AG20443 (cell line): Measurements from ENCODE around the gene TMEM44.
"Not testable (repeated sequence)": the region's sequence is repeated elsewhere in the genome, so short reads cannot be mapped to it uniquely, and the experiment has no call there.

Source experiments
- DNase-seq: peaks from one replicate; pipeline ENCODE4 v3.0.0; 2012; ENCODE audit warnings: low spot score, mixed read lengths

The TMEM44 gene

DNA sequence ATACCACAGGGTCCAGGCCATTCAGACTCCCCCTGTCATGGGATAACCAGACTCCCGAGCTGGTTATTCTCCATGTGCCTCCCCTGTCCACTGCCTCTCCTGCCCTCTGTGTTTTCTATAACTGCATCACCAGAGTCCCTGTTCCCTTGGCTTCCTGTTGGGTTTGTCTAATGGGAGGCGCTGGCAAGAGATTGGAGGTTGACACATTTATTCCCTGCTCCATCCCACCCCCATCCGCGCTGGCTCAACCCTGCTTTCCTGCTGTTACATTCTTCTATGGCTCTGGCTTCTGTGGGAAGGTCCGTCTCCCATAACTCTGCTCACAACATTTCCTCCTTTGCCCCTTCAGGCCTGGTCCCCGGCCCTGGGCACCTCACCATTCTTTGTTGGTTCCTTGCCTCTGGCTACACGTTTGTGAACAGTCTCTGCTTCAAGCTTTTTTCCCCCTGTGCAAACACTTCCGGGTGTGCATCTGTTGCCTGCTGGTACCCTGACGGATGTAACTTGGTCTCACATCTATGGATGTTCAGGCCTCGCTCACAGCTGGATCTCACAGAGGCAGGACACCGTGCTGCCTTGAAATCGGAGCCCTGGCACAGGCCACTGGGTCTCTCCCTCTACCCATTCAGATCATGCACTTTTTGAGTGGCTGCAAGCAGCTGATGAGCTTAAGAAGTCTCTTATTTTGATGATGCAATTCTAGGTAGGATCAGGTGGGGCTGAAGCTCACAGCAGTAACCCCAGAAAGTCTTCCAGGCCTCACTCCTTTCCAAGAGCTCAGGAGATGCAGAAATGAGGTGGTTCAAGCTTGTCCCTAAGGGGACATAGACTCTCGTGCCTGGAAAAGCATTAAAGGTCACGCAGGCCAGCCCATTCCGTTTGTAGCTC lies 77.8 kb downstream of the TMEM44 start:
- DNase-seq, result no peak

DNA sequence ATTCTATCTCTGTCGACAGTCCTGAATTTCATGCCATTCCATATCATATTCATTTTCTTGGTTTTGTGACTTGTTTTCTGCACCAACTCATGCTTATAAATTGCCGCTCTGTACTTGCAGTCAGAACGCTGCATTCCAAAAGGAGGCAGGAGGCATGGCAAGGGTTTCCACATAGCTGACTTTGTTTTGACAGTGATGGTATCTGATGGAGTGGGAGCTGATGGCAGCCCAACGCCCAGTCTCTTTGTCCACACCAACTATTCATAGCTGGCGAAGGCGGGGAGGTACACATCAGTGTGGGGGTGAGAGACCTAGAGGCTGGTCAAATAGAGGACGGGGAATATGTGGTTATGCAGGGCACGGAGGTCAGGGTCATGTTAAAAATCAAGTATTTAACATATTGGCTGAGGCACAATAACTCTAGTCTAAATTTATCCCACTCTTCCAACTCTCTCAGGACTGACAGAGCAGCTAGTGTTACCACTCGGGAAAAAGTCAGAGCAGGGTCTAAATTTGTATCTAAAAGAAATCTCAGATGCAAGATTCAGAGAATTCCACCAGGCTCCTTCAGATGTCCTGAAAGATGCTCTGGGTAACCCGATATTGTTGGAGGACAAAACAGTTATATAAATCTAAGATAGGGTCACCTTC lies 78.6 kb downstream of the TMEM44 start:
- DNase-seq, result no peak

DNA sequence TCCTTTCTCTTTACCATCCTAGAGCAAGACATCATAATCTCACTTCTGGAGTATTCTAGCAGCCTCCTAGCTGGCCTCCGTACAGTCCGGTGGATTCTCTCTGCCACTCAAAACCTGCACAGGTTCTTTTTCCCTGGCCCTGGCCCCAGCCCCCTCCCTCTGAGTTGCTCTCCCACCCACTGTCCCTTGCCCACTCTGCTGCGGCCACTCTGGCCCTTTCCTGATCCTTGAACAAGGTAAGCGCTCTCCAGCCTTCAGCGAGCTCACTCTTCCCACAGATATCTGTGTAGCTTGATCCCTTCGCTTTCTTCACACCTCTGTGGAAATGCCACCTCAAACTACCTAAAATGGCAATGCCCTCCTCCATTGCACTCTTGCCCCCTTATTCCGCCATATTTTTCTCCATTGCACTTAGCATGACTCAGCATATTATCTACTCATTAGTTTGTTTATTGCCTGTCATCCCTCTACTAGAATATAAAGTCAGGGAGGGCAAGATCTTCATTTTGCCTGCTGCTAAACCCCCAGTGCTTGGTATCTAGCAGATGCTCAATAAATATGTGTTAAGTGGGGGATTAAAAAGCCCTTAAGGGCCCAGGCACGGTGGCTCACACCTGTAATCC lies 80.8 kb downstream of the TMEM44 start:
- DNase-seq, result no peak

DNA sequence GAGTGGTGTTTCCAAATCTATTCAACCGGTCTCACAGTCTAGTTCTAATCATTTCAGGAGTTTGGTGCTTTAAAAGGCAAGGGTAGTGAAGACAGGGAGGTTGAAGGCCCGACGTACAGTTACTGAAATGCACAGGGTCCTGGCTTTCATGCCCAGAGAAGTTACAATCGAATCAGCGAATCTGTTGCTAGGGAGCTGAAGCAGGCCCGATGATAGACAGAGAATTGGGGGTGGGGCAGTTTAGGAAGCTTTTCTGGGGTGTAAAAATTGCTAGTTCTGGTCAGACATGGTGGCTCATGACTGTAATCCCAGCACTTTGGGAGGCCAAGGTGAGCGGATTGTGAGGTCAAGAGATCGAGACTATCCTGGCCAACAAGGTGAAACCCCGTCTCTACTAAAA lies 83.4 kb downstream of the TMEM44 start:
- no peak for DNase-seq

DNA sequence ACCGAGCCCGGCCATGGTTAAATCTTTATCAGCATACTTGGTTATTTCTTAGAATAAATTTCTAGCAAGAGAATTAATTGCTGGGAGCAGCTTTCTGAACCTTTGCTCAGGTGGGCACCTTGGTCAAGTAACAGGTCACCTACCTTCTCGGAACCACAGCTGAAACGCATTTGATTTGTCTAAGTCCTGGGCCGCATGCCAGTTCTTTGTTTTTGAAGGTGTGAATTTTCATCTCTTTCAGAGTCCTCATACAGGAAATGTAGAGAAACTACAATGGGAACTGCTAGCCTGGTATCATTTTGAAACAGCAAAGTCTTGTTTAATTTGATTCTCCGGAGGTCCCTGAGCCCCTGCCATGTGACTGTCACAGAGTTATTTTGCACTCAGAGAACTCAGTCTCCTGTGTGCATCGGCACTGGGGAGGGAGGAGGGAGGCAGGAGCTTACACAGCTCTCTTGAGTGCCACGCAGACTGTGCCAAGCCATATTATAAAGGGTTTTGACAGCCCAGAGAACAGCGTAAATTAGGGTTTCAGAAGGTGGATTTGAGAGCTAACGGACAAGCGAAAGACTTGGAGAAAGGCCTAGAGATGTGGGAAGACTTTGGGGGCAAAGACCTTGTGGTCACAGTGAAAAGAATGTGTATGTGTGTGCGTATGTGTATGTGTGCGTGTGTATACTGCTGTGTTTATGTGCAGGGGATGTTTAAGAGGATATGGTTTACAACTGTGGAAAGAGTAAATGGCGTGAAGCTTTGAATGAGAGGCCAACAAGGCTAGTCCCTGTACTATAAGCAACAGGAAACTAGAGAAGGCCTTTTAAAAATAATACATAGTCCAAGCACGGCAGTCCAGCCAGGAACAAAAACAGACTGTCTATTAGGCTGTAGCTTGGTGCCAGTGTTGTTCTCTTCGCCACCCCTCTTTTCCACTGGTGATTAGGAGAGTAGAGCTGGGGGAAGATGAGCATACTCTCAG lies 84.6 kb downstream of the TMEM44 start:
- DNase-seq, result no peak

DNA sequence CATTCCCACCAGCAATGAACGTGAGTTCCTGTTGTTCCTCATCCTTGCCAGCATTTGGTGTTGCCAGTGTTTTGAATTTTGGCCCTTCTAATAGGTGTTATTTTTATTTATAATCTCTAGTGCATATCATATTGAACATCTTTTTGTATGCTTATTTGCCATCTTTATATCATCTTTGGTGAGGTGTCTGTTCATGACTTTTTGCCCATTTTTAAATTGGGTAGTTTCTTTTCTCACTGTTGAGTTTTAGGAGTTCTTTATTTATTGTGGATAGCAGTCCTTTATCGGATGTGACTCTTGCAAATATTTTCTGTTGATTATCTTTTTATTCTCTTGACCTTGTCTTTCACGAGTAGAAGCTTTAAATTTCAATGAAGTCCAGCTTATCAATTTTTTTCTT lies 86.2 kb downstream of the TMEM44 start:
- no peak for DNase-seq

DNA sequence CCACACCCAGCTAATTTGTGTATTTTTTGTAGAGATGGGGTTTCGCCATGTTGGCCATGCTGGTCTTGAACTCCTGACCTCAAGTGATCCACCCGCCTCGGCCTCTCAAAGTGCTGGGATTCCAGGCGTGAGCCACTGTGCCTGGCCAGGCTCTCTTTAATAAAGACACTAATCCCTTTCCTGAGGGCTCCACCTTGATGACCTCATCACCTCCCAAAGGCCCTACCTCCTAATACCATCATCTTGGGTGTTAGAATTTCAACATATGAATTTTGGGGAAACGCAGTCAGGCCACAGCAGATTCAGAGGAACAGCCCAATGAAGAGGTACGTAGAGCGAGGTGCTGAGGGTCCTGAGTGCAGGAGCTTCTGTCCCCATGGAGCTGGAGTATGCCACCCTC lies 87.7 kb downstream of the TMEM44 start:
- DNase-seq, result not testable (repeated sequence)

DNA sequence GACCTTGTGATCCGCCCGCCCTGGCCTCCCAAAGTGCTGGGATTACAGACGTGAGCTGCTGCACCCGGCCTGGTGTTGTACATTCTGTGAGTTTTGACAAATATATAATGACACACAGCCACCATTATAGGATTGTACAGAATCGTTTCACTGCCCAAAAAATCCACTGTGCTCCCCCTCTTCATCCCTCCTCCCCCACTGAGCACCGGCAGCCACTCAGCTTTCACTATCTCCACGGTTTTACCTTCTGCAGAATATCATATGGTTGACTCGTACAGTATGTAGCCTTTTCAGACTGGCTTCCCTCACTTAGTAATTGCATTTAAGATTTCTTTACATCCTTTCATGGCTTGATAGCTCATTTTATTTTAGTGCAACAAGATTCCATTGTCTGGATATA lies 89.7 kb downstream of the TMEM44 start:
- DNase-seq, result no peak

DNA sequence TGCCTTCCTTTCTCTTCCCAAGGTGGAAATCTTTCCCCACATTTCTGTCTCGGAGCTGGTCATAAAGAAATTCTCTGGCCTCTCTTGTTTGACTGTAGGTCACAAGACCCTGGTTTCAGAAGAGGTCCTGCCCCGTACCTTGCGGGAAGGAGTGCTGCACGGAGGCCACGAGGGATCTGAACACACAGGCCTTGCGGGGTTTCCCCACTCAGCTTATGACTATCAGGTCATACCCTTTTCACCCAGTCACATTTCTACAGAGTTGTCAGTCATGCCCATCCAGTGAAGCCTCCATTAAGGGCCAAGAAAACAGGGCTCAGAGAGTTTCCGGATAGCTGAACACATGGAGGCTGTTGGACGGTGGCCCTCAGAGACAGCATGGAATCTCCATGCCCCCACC lies 91.7 kb downstream of the TMEM44 start:
- no peak for DNase-seq

DNA sequence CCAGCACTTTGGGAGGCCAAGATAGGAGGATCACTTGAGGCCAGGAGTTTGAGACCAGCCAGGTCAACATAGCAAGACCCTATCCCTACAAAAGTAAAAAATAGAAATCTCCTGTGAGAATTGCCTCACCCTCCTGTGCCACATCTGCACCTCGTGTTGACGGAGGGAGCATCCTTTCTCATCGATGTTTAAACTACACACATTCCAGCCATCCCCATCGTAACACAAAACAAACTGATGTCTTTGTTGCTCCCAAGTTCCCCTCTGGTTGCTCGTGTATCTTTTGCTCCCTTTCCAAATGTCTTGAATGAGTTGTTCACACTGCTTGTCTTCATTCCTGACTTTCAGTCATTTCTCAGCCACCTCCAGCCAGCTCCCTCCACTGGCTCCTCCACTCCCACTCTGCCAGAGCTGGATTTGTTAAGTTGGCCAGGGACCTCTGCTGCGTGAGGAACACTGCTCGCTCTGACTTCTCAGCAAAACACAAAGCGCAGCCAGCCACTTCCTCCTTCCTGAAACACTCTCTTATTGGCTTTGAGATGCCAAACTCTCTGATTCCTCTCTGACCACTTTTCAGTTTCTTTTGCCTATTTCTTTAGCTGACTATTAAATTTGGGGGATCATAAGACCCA lies 92.8 kb downstream of the TMEM44 start:
- peak; percentile 50 for DNase-seq

DNA sequence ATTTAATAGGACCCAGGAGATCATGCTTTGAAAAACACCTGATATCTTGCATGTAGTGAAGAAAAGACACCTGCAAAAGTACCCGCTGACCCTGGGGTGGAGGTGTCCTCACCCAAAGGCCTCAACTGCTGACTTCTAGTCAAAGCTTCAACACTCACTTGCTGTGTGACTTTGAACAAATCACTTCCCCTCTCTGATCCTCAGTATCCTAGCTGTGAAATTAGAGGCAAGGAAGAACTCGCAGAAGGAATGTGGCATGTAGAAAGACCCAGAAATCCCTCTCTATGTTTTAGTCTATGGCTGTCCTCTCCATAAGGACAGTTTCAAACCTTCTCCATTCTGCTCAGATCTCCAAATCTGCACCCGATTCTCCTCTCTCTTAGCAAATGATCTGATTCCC lies 93.7 kb downstream of the TMEM44 start:
- no peak for DNase-seq

DNA sequence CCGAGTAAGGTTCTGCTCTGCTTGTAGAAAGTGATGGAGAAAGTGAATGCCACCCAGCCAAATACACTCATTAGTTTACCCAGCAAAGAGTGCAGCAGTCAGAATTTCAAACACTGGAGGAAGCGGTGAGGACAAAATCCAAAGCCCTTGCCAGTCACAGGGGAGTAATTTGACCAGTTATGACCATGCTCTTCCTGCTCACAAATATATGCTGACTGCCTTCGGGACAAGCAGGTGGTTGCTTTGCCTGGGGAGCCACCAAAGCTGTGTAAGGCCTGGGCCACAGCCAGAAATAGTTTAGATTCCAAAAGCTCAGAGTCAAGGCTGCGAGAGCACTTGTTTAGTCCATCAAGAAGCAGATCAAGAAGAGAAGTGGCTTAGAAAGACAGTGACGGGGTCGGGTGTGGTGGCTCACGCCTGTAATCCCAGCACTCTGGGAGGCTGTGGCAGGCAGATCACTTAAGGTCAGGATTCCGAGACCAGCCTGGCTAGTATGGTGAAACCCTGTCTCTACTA lies 95.4 kb downstream of the TMEM44 start:
- peak; percentile 49 for DNase-seq
